HG03135 (cell line): ENCODE measurements around the gene RCSD1.
"Not testable (repeated sequence)": the region's sequence is repeated elsewhere in the genome, so short reads cannot be mapped to it uniquely, and the experiment has no call there.

Experiments used
- ATAC-seq: cut with Tn5 transposase; IDR thresholded peaks from one replicate; pipeline ENCODE4 v1.9.1; 2021; ENCODE audit warnings: mild to moderate bottlenecking, moderate library complexity; ENCODE audit not compliant: unreplicated experiment

RCSD1 gene

GRCh38 chr1:167629681-167630567 is at the start of gene RCSD1:
Gene RCSD1, plus strand, starts transcription at chr1:167630232. Its CDS starts 192 bp downstream, at chr1:167630424.
- ATAC-seq, result no peak

GRCh38 chr1:167582064-167582463 is 48.0 kb upstream of the RCSD1 start:
- no peak for ATAC-seq

GRCh38 chr1:167582722-167583121 is 47.3 kb upstream of the RCSD1 start:
- ATAC-seq, result no peak

- no peak for ATAC-seq
Observed at GRCh38 chr1:167584581-167584980, 45.5 kb upstream of the RCSD1 start.

GRCh38 chr1:167587342-167587741 is 42.7 kb upstream of the RCSD1 start:
- no peak for ATAC-seq

- ATAC-seq, result no peak
Observed at GRCh38 chr1:167587872-167588271, 42.2 kb upstream of the RCSD1 start.

- ATAC-seq, result no peak
Observed at GRCh38 chr1:167588361-167588760, 41.7 kb upstream of the RCSD1 start.

GRCh38 chr1:167592475-167592874 is 37.6 kb upstream of the RCSD1 start:
- no peak for ATAC-seq

- ATAC-seq, result no peak
Observed at GRCh38 chr1:167593860-167594259, 36.2 kb upstream of the RCSD1 start.

GRCh38 chr1:167594822-167595221 is 35.2 kb upstream of the RCSD1 start:
- ATAC-seq, result no peak

GRCh38 chr1:167599957-167600581 is 30.0 kb upstream of the RCSD1 start:
- ATAC-seq, result no peak

- ATAC-seq, result no peak
Observed at GRCh38 chr1:167601442-167602383, 28.3 kb upstream of the RCSD1 start.

- ATAC-seq, result no peak
Observed at GRCh38 chr1:167602840-167603239, 27.2 kb upstream of the RCSD1 start.

- ATAC-seq, result no peak
Observed at GRCh38 chr1:167605576-167605975, 24.5 kb upstream of the RCSD1 start.

- no peak for ATAC-seq
Observed at GRCh38 chr1:167611983-167612382, 18.0 kb upstream of the RCSD1 start.

- no peak for ATAC-seq
Observed at GRCh38 chr1:167612587-167613385, 17.2 kb upstream of the RCSD1 start.

- not testable (repeated sequence) for ATAC-seq
Observed at GRCh38 chr1:167613984-167614383, 16.0 kb upstream of the RCSD1 start.

- no peak for ATAC-seq
Observed at GRCh38 chr1:167614851-167615250, 15.2 kb upstream of the RCSD1 start.

GRCh38 chr1:167616521-167616920 is 13.5 kb upstream of the RCSD1 start:
- no peak for ATAC-seq
